GM23338 (cell line): Measurements from ENCODE around the gene DLL4.

Source experiments
- CREB1 ChIP-seq: fragments of 250-450 bp; sonication (Bioruptor Pico); IDR thresholded peaks from 2 replicates; pipeline ENCODE4 v1.5.0; 2020; ENCODE audit warnings: low read depth, mild to moderate bottlenecking, moderate library complexity
- CTCF ChIP-seq, 2 experiments: fragments of 200-600 bp in 1 of 2; sonication (generic) in 1 of 2; conservative IDR thresholded peaks; 2 replicates each; pipeline versions ENCODE4 v1.5.1 to v1.6.1; 2016 to 2017; ENCODE audit warnings: antibody characterized with exemption in 2 of 2, low read depth in 2 of 2, mild to moderate bottlenecking in 2 of 2, moderate library complexity in 1 of 2
- ETS1 ChIP-seq: IDR thresholded peaks from 2 replicates; pipeline ENCODE4 v1.6.1; 2016; ENCODE audit warnings: antibody characterized with exemption
- EZH2 ChIP-seq: fragments of 200-600 bp; sonication (generic); IDR thresholded peaks from one replicate; pipeline ENCODE4 v1.8.0; 2017; ENCODE audit warnings: antibody characterized with exemption, mild to moderate bottlenecking, low read depth; ENCODE audit not compliant: unreplicated experiment
- EZH2phosphoT487 ChIP-seq: fragments of 200-600 bp; sonication (generic); IDR thresholded peaks from one replicate; pipeline ENCODE4 v1.8.1; 2018; ENCODE audit warnings: antibody characterized with exemption; ENCODE audit not compliant: unreplicated experiment
- JUNB ChIP-seq: IDR thresholded peaks from one replicate; pipeline ENCODE4 v1.6.1; 2016; ENCODE audit warnings: antibody characterized with exemption; ENCODE audit not compliant: unreplicated experiment
- NANOG ChIP-seq: IDR thresholded peaks from 2 replicates; pipeline ENCODE4 v1.6.1; 2016; ENCODE audit warnings: antibody characterized with exemption, borderline replicate concordance
- POLR2AphosphoS5 ChIP-seq: IDR thresholded peaks from 2 replicates; pipeline ENCODE4 v1.6.1; 2016; ENCODE audit warnings: antibody characterized with exemption, low read depth
- REST ChIP-seq: IDR thresholded peaks from one replicate; pipeline ENCODE4 v1.6.1; 2018; ENCODE audit warnings: antibody characterized with exemption; ENCODE audit not compliant: unreplicated experiment
- STAT1 ChIP-seq: IDR thresholded peaks from one replicate; pipeline ENCODE4 v1.6.1; 2016; ENCODE audit warnings: antibody characterized with exemption; ENCODE audit not compliant: unreplicated experiment
- ZNF331 ChIP-seq: fragments of 250-450 bp; sonication (Bioruptor Pico); IDR thresholded peaks from 2 replicates; pipeline ENCODE4 v1.5.0; 2020; ENCODE audit warnings: low read depth, mild to moderate bottlenecking, moderate library complexity
- ZNF462 ChIP-seq: fragments of 250-450 bp; sonication (Bioruptor Pico); IDR thresholded peaks from 2 replicates; pipeline ENCODE4 v1.5.0; 2020; ENCODE audit warnings: mild to moderate bottlenecking, moderate library complexity

GRCh38 chr15:40893733-40894680 is 35.1 kb upstream of the DLL4 start, which contains the start of gene VPS18:
- TF ChIP-seq CTCF (conservative IDR thresholded peaks at IDR 0.05; ENCODE audit: low read depth in 2 of 2) (peak; percentile 48 to 93), POLR2AphosphoS5 (peak; percentile 47; the same call in 1 of the 2 replicates), ETS1 (no peak), JUNB (no peak), EZH2 (no peak), EZH2phosphoT487 (no peak), CREB1 (CRISPR knock-in tag) (peak; percentile 95), ZNF462 (no peak), NANOG (no peak), STAT1 (no peak), REST (no peak), ZNF331 (CRISPR knock-in tag) (no peak)
